Astrocyte of the cerebellum (primary cell): ENCODE measurements around the gene DERA.

Source experiments
- DNase-seq: peaks from one replicate; pipeline ENCODE4 v3.0.0-alpha.2; 2011; ENCODE audit warnings: low read depth
- H3K4me3 ChIP-seq: 2 replicates; pipeline ENCODE4 v1.5.1; 2011; ENCODE audit warnings: mild to moderate bottlenecking, low read depth, low read length, moderate library complexity
- in situ Hi-C: cut with HindIII; loops from 2 replicates; pipeline ENCODE4 v1.10.0; 2017; ENCODE audit warnings: low sequenced_read_pairs
- TF ChIP-seq, protein P1 (sequence below): IDR thresholded peaks from 2 replicates; pipeline ENCODE4 v1.5.1; 2012; ENCODE audit warnings: low read length, low read depth, moderate library complexity, mild to moderate bottlenecking; ENCODE audit errors: missing control alignments

DERA gene

DNA sequence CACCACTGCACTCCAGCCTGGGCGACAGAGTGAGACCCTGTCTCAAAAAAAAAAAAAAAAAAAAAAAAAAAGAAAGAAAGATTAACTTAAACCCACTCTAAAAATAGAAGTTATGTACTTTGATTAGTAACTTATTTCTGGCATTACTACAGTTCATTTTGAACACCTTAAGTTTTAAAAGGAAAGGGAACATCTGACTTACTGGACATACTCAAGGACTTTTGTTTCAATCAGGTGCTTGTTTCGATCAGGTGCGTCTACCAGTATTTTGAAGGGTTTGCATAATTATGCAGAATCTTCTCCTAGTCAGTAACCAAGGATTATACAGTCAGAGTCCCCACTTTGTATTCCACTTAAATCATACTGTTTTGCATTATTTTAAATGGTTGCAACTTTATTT, 105.6 kb downstream of the DERA start:
- in situ Hi-C loops, result no loop called here
- no peak for DNase-seq
- no peak overlapping the region for H3K4me3 ChIP-seq
- TF ChIP-seq, protein P1, sequence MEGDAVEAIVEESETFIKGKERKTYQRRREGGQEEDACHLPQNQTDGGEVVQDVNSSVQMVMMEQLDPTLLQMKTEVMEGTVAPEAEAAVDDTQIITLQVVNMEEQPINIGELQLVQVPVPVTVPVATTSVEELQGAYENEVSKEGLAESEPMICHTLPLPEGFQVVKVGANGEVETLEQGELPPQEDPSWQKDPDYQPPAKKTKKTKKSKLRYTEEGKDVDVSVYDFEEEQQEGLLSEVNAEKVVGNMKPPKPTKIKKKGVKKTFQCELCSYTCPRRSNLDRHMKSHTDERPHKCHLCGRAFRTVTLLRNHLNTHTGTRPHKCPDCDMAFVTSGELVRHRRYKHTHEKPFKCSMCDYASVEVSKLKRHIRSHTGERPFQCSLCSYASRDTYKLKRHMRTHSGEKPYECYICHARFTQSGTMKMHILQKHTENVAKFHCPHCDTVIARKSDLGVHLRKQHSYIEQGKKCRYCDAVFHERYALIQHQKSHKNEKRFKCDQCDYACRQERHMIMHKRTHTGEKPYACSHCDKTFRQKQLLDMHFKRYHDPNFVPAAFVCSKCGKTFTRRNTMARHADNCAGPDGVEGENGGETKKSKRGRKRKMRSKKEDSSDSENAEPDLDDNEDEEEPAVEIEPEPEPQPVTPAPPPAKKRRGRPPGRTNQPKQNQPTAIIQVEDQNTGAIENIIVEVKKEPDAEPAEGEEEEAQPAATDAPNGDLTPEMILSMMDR, result no peak

DNA sequence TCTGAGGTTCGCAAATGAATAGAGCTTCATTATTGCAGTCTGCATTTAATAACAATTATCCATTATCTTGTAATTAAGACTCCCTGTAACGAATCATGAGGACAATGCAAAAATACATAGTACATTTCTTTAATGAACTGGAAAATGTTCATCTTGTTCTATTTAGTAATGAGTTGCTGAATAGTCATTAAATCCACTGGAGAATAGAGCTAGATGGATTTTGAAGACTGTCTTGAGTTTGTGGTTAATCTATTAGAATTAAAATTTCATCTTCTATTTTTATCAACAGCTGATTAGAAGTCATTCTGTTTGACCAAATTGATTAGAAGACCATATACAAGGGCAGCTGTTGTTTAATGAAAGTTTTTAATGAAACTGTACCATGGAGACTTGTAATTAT, 107.2 kb downstream of the DERA start:
- H3K4me3 ChIP-seq, result no peak overlapping the region
- no peak for DNase-seq
- in situ Hi-C loops, result no loop called here
- TF ChIP-seq, protein P1, result no peak

DNA sequence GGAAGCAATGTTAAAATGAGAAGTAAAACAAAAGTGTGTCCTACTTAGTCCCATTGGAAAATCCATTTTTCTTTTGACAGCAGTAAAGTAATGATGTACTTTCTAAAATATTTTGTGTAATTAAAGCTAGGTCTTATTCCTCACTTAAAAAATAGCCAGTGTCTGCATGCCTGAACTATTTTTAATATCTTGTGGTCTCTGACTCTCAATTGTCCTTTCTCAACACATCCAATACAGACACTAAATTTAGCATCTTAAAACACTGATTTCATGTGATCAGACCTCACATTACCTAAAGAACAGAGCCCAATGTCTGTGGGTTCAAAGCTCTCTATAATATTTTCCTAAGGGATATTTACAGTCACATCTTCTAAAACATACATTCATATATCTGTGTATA, 108.0 kb downstream of the DERA start:
- in situ Hi-C loops, result no loop called here
- H3K4me3 ChIP-seq, result no peak overlapping the region
- TF ChIP-seq, protein P1, result no peak
- no peak for DNase-seq

DNA sequence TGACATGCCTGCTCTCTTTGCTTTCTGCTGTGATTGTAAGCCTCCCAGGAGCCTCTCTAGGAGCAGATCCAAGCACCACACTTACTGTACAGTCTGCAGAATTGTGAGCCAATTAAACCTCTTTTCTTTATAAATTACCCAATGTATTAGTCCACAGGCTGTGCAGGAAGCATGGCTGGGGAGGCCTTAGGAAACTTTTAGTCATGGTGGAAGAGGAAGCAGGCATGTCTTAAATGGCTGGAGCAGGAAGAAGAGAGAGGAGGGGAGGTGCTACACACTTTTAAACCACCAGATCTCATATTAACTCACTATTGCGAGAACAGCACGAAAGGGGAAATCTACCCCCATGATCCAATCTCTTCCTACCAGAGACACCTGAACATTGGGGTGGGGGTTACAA, 108.9 kb downstream of the DERA start:
- H3K4me3 ChIP-seq, result no peak overlapping the region
- TF ChIP-seq, protein P1, result no peak
- DNase-seq, result no peak
- in situ Hi-C loops, result no loop called here

DNA sequence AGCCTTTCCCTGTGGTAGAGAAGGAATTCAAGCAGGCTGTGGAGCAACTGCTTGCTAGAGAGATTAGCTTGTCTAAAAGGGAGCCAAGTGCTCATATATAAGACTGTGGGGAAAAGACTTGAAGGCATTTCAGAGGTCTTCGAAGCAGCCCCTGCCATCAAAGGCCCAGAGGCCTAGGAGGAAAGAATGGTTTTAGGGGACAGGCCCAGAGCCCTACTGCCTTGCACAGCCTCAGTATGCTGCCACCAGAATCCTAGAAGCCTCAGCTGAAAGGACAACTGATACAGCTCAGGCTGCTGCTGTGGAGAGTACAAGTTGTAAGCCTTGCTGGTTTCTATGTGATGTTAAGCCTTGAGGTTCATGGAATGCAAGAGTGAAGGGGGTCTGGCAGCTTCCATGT, 109.9 kb downstream of the DERA start:
- H3K4me3 ChIP-seq, result no peak overlapping the region
- in situ Hi-C loops, result no loop called here
- TF ChIP-seq, protein P1, result no peak
- DNase-seq, result no peak

DNA sequence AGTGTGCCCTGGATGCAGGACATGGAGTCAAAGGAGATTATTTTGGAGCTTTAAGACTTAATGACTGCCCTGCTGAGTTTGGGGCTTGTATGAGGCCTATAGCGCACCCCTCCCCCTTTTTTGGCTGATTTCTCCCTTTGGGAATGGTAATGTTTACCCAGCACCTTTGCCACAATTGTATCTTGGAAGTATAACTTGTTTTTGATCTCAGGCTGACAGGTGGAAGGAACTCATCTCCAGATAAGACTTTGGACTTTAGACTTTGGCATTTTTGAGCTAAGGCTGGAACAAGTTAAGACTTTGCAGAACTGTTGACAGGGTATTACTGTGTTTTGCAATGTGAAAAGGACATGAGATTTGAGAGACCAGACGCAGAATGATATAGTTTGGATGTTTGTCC, 110.5 kb downstream of the DERA start:
- no peak overlapping the region for H3K4me3 ChIP-seq
- in situ Hi-C loops, result no loop called here
- no peak for DNase-seq
- TF ChIP-seq, protein P1, result no peak

DNA sequence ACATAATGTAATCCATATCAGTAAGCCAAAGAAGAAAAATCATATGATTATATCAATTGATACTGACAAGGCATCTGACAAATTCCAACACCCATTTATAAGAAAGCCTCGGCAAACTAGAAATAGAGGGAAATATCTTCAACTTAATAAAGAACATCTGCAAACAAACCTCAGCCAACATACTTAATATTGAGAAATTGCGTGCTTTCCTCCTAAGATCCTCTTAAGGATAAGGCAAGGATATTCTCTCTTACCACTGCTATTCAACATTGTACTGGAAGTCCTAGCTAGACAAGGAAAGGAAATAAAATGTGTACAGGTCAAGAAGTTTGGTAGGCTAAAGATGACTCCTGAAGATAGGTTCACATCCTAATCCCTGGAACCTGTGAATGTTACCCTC, 115.9 kb downstream of the DERA start:
- in situ Hi-C loops, result no loop called here
- TF ChIP-seq, protein P1, result no peak
- DNase-seq, result no peak

More for the DNA sequence above, 115.9 kb downstream of the DERA start:
- no peak overlapping the region for H3K4me3 ChIP-seq
